IMR-90 (cell line): ENCODE results near the gene R3HDM4. TPM values are rescaled to one million over a fixed set of nuclear protein-coding genes. Genes with fewer than 3 reads are reported as not detected.

Source experiments
- ATAC-seq: fragments of 200-7000 bp; cut with Tn5 transposase; 2 replicates; pipeline ENCODE4 v1.9.1; 2020; ENCODE audit warnings: low read depth, mild to moderate bottlenecking, moderate library complexity
- BruUV-seq: library from RNA; stranded (reverse); fragments of 400-500 nt; replicated peaks from 2 replicates; lab custom pipeline; 2021; lab: Mats Ljungman, UMichigan
- CTCF ChIA-PET: fragments of 300-600 bp; formaldehyde crosslinking; extraction: SDS; loops from one replicate; lab custom pipeline; 2021; ENCODE audit warnings: antibody characterized with exemption; lab: Yijun Ruan, JAX
- POLR2A ChIA-PET: fragments of 300-600 bp; sonication (Branson Sonifier 250); formaldehyde crosslinking; loops from one replicate; lab custom pipeline; 2022; ENCODE audit warnings: antibody characterized with exemption; ENCODE audit not compliant: unreplicated experiment; lab: Charles Lee
- DNase-seq: peaks from one replicate; pipeline ENCODE4 v3.0.0; 2013
- H2AFZ ChIP-seq: replicated peaks from 2 replicates; pipeline ENCODE3; 2013; ENCODE audit warnings: low read length, mild to moderate bottlenecking; ENCODE audit not compliant: poor library complexity
- H2AK5ac ChIP-seq: 2 replicates; pipeline ENCODE4 v1.6.1; 2013; ENCODE audit warnings: low read depth, low read length, inconsistent platforms
- H2AK9ac ChIP-seq: replicated peaks from 2 replicates; pipeline ENCODE3; 2013; ENCODE audit warnings: mild to moderate bottlenecking, low read depth, low read length, moderate library complexity; ENCODE audit not compliant: poor library complexity
- H2BK120ac ChIP-seq: 2 replicates; pipeline ENCODE4 v1.6.1; 2013; ENCODE audit warnings: low read depth, low read length, inconsistent platforms
- H2BK15ac ChIP-seq: 3 replicates; pipeline ENCODE4 v1.6.1; 2013; ENCODE audit warnings: low read depth, low read length, inconsistent platforms
- H2BK20ac ChIP-seq: 2 replicates; pipeline ENCODE4 v1.6.1; 2013; ENCODE audit warnings: low read depth, mild to moderate bottlenecking, inconsistent platforms, low read length, moderate library complexity
- H2BK5ac ChIP-seq: 2 replicates; pipeline ENCODE4 v1.6.1; 2013; ENCODE audit warnings: mild to moderate bottlenecking, low read depth, low read length, inconsistent platforms; ENCODE audit not compliant: poor library complexity, severe bottlenecking
- H3K14ac ChIP-seq: replicated peaks from 2 replicates; pipeline ENCODE4 v1.6.1; 2013; ENCODE audit warnings: low read depth, low read length, inconsistent platforms
- H3K18ac ChIP-seq: 2 replicates; pipeline ENCODE4 v1.6.1; 2013; ENCODE audit warnings: low read depth, low read length, control low read depth
- H3K23ac ChIP-seq: 2 replicates; pipeline ENCODE4 v1.6.1; 2013; ENCODE audit warnings: low read depth, low read length, inconsistent platforms
- H3K27ac ChIP-seq: 2 replicates; pipeline ENCODE4 v1.5.1; 2013; ENCODE audit warnings: mild to moderate bottlenecking, control low read depth, low read length; ENCODE audit not compliant: insufficient read depth
- H3K27me3 ChIP-seq: 2 replicates; pipeline ENCODE4 v1.6.1; 2013; ENCODE audit warnings: low read length; ENCODE audit not compliant: control insufficient read depth, insufficient read depth
- H3K36me3 ChIP-seq: 2 replicates; pipeline ENCODE4 v1.6.1; 2013; ENCODE audit warnings: low read length, mixed read lengths; ENCODE audit not compliant: control insufficient read depth, insufficient read depth
- H3K4ac ChIP-seq: 2 replicates; pipeline ENCODE4 v1.6.1; 2013; ENCODE audit warnings: low read depth, low read length, inconsistent platforms
- H3K4me1 ChIP-seq: 2 replicates; pipeline ENCODE4 v1.6.1; 2013; ENCODE audit warnings: low read length, mixed read lengths; ENCODE audit not compliant: control insufficient read depth, insufficient read depth
- H3K4me2 ChIP-seq: 2 replicates; pipeline ENCODE4 v1.6.1; 2013; ENCODE audit warnings: low read depth, mild to moderate bottlenecking, control low read depth, low read length, moderate library complexity
- H3K4me3 ChIP-seq: 2 replicates; pipeline ENCODE4 v1.5.1; 2013; ENCODE audit warnings: low read depth, mild to moderate bottlenecking, control low read depth, low read length, moderate library complexity; ENCODE audit not compliant: insufficient read depth
- H3K56ac ChIP-seq: 2 replicates; pipeline ENCODE4 v1.6.1; 2013; ENCODE audit warnings: low read length, inconsistent platforms; ENCODE audit not compliant: insufficient read depth; ENCODE audit errors: extremely low read depth
- H3K79me1 ChIP-seq, 2 experiments: 2 replicates each; pipeline ENCODE4 v1.6.1; 2013; ENCODE audit warnings: low read length in 2 of 2, inconsistent platforms in 1 of 2, low read depth in 1 of 2
- H3K9ac ChIP-seq: 2 replicates; pipeline ENCODE4 v1.6.1; 2013; ENCODE audit warnings: low read depth, low read length, control low read depth
- H3K9me1 ChIP-seq: 2 replicates; pipeline ENCODE4 v1.6.1; 2013; ENCODE audit warnings: low read length, inconsistent platforms; ENCODE audit not compliant: insufficient read depth
- H3K9me3 ChIP-seq: 2 replicates; pipeline ENCODE4 v1.6.1; 2013; ENCODE audit warnings: low read length; ENCODE audit not compliant: control insufficient read depth, insufficient read depth
- H4K20me1 ChIP-seq: 2 replicates; pipeline ENCODE4 v1.6.1; 2013; ENCODE audit warnings: low read length, inconsistent platforms; ENCODE audit not compliant: insufficient read depth
- H4K5ac ChIP-seq: 2 replicates; pipeline ENCODE4 v1.6.1; 2013; ENCODE audit warnings: mild to moderate bottlenecking, low read depth, low read length, control low read depth
- H4K8ac ChIP-seq, 2 experiments: 2 replicates each; pipeline ENCODE4 v1.6.1; 2013; ENCODE audit warnings: low read depth in 2 of 2, low read length in 2 of 2, control low read depth in 1 of 2, inconsistent platforms in 1 of 2
- H4K91ac ChIP-seq: 2 replicates; pipeline ENCODE4 v1.6.1; 2013; ENCODE audit warnings: low read depth, low read length, inconsistent platforms; ENCODE audit not compliant: insufficient read depth
- BHLHE40 ChIP-seq: fragments of 150-350 bp; IDR thresholded peaks from 2 replicates; pipeline ENCODE4 v1.6.1; 2016; ENCODE audit warnings: mild to moderate bottlenecking, low read depth, low read length
- CEBPB ChIP-seq: IDR thresholded peaks from 2 replicates; pipeline ENCODE4 v1.6.1; 2012; ENCODE audit warnings: low read depth, low read length, improper control_type of control experiment
- FOS ChIP-seq: fragments of 150-350 bp; IDR thresholded peaks from 2 replicates; pipeline ENCODE4 v1.6.1; 2016; ENCODE audit warnings: low read depth, low read length
- MAFK ChIP-seq: IDR thresholded peaks from 2 replicates; pipeline ENCODE4 v1.6.1; 2012; ENCODE audit warnings: low read depth, low read length, improper control_type of control experiment
- MAZ ChIP-seq: IDR thresholded peaks from 2 replicates; pipeline ENCODE4 v1.6.1; 2012; ENCODE audit warnings: low read depth, mild to moderate bottlenecking, low read length, improper control_type of control experiment, moderate library complexity, borderline replicate concordance
- NFE2L2 ChIP-seq: fragments of 150-350 bp; IDR thresholded peaks from 2 replicates; pipeline ENCODE4 v1.6.1; 2016; ENCODE audit warnings: low read depth, mild to moderate bottlenecking, low read length
- POLR2A ChIP-seq: IDR thresholded peaks from 2 replicates; pipeline ENCODE4 v1.6.1; 2012; ENCODE audit warnings: mild to moderate bottlenecking, low read depth, low read length
- RAD21 ChIP-seq: IDR thresholded peaks from 2 replicates; pipeline ENCODE4 v1.6.1; 2012; ENCODE audit warnings: low read length, improper control_type of control experiment
- RCOR1 ChIP-seq: IDR thresholded peaks from 2 replicates; pipeline ENCODE4 v1.6.1; 2012; ENCODE audit warnings: mild to moderate bottlenecking, low read length, improper control_type of control experiment; ENCODE audit not compliant: insufficient replicate concordance
- RFX5 ChIP-seq: IDR thresholded peaks from 2 replicates; pipeline ENCODE4 v1.8.0; 2012; ENCODE audit warnings: low read depth, mild to moderate bottlenecking, low read length, moderate library complexity
- SMC3 ChIP-seq: fragments of 150-350 bp; IDR thresholded peaks from 2 replicates; pipeline ENCODE4 v1.6.1; 2016; ENCODE audit warnings: low read depth, mild to moderate bottlenecking, antibody characterized with exemption, low read length, moderate library complexity
- WGBS, 2 experiments: methylation state at CpG; one replicate each; pipeline versions ENCODE4 v1.1.5 to v1.1.7; 2013; ENCODE audit warnings: missing lambda C conversion rate in 2 of 2; ENCODE audit not compliant: insufficient read length in 1 of 2; ENCODE audit errors: extremely low coverage in 2 of 2; 5-methylcytosine and 5-hydroxymethylcytosine counted together
- dilution Hi-C: fragments of 300-500 bp; cut with HindIII; formaldehyde crosslinking; loops from one replicate; pipeline ENCODE4 v1.14.3; 2018; ENCODE audit warnings: low sequenced_read_pairs; ENCODE audit not compliant: unreplicated experiment
- in situ Hi-C: fragments of 300-500 bp; cut with MboI; formaldehyde crosslinking; loops from 3 replicates; pipeline ENCODE4 v1.14.3; 2019; ENCODE audit warnings: low sequenced_read_pairs, inconsistent platforms, mixed read lengths
- intact Hi-C: fragments of 100-400 bp; cut with micrococcal nuclease; formaldehyde crosslinking; loops from 2 replicates; pipeline ENCODE4 v1.10.0; 2022
- polyA plus RNA-seq, 3 experiments: library from polyadenylated mRNA; depleted of rRNA; stranded (reverse); fragments of >200 nt; gene quantifications; 2 replicates each; pipeline ENCODE4 v1.2.3, GENCODE V29; 2012; ENCODE audit warnings: low replicate concordance in 1 of 3
- total RNA-seq: library from RNA; depleted of rRNA; stranded (reverse); fragments of >200 nt; gene quantifications from 2 replicates; pipeline ENCODE4 v1.2.3, GENCODE V29; 2012
- TF ChIP-seq, protein P1 (sequence below): fragments of 150-350 bp; IDR thresholded peaks from 2 replicates; pipeline ENCODE4 v1.6.1; 2016; ENCODE audit warnings: low read depth, mild to moderate bottlenecking, low read length, moderate library complexity, borderline replicate concordance
- TF ChIP-seq, protein P2 (sequence below): conservative IDR thresholded peaks from 2 replicates; pipeline ENCODE4 v1.5.1; 2012; ENCODE audit warnings: mild to moderate bottlenecking, low read depth, low read length, improper control_type of control experiment
- TF ChIP-seq, protein P3 (sequence below): fragments of 150-350 bp; IDR thresholded peaks from 2 replicates; pipeline ENCODE4 v1.6.1; 2017; ENCODE audit warnings: mild to moderate bottlenecking, antibody characterized with exemption, low read length, low read depth

R3HDM4 gene
- total and polyA plus RNA-seq, 2 of the 4 experiments (the other 2 are of a cell fraction) = 9.0 to 51.5 TPM

DNA sequence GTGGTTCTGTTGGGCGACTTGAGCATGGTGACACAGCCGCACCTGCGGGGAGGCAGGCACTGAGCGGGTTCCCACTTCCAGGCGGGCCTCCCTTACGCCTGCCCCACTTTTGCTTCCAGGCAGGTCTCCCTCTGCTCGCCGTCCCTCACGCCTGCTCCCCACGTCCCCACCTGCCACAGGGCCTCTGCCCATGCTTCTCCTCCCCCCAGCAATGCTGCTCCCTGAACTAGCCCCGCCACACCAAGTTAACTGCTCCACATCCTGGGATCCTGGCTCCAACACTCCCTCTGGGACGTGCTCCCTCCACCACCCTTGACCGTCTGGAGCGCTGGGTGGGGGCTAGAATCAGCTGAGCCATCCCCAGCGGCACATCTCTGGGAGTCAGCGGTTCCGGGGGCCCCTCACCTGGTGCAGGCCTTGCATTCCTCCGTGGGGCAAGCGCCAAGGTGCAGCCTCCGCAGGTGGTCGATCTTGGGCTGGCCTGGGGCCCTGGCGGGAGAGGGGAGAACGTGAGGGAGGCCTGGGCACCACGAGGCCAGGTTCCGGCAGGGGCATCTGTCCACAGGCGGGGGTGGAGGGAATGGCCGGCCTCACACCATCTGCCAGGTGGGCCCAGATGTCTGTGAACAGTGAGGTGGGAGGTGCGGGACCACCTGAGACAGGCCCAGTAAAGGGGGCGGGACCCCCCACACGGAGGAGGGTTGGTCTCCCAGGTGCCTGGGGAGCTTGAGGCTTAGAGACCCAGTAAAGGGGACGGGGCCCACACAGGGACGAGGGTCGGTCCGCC, 44.4 kb downstream of the R3HDM4 start:
- peak overlapping the region; percentile 11; the same call in 1 of the 2 replicates for H3K4me2 ChIP-seq
- peaks cover 7 to 22% of the 10 kb centered on the region in 2 experiments; a peak in 2 of 4 replicates for H3K79me1 ChIP-seq
- H3K27me3 ChIP-seq = no peaks in the 10 kb centered on the region
- H3K4ac ChIP-seq = peak overlapping the region; percentile 93
- H4K8ac ChIP-seq = peak overlapping the region; percentile 12 to 90; a peak in 3 of 4 replicates
- H2BK20ac ChIP-seq = peak overlapping the region; percentile 74
- peak overlapping the region; percentile 99 for H2AK9ac ChIP-seq
- peaks cover 16% of the 10 kb centered on the region for H4K20me1 ChIP-seq
- BruUV-seq = no TSS peak
- intact Hi-C loops (loop anchor here (5.0 to 10.0 kb wide), 3 partner anchors 44 to 204 kb away; partner anchors contain the start of genes R3HDM4, RNF126 and WDR18), dilution Hi-C loops (no loop called here), in situ Hi-C loops (no loop called here)
- no peak overlapping the region for H3K4me3 ChIP-seq
- ChIA-PET POLR2A (no interaction called here), CTCF (no interaction called here)
- H4K91ac ChIP-seq = peak overlapping the region; percentile 97
- peak overlapping the region; percentile 62 for H3K14ac ChIP-seq
- no peak overlapping the region for H3K23ac ChIP-seq
- H2BK15ac ChIP-seq = peak overlapping the region; percentile 54; the same call in 1 of the 3 replicates
- ATAC-seq = no peak
- no peak overlapping the region for H3K56ac ChIP-seq
- H2BK120ac ChIP-seq = peak overlapping the region; percentile 82
- peak overlapping the region; percentile 72 for H2AFZ ChIP-seq
- peak overlapping the region; percentile 88 for H2BK5ac ChIP-seq
- peaks cover 22% of the 10 kb centered on the region for H3K4me1 ChIP-seq
- peak overlapping the region; percentile 98 for H2AK5ac ChIP-seq
- no peak for DNase-seq
- WGBS, 2 experiments = 80% methylated on average over 15 of the region's 34 CpGs; no CpG with 5 or more reads in 1 of the 2 experiments
- H3K18ac ChIP-seq = peak overlapping the region; percentile 40; the same call in 1 of the 2 replicates
- peaks cover 18% of the 10 kb centered on the region for H3K36me3 ChIP-seq
- peak overlapping the region; percentile 43 for H4K5ac ChIP-seq
- no peak overlapping the region; the same call in 1 of the 2 replicates for H3K9ac ChIP-seq
- H3K27ac ChIP-seq = peak overlapping the region; percentile 73
- no peaks in the 10 kb centered on the region; the same call in 1 of the 2 replicates for H3K9me1 ChIP-seq
- no peaks in the 10 kb centered on the region for H3K9me3 ChIP-seq
- no peak for TF ChIP-seq MAZ
- TF ChIP-seq, protein P1, sequence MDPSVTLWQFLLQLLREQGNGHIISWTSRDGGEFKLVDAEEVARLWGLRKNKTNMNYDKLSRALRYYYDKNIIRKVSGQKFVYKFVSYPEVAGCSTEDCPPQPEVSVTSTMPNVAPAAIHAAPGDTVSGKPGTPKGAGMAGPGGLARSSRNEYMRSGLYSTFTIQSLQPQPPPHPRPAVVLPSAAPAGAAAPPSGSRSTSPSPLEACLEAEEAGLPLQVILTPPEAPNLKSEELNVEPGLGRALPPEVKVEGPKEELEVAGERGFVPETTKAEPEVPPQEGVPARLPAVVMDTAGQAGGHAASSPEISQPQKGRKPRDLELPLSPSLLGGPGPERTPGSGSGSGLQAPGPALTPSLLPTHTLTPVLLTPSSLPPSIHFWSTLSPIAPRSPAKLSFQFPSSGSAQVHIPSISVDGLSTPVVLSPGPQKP = no peak
- no peak for TF ChIP-seq RFX5
- no peak for TF ChIP-seq NFE2L2
- TF ChIP-seq BHLHE40 = no peak
- TF ChIP-seq FOS = no peak
- TF ChIP-seq, protein P2, sequence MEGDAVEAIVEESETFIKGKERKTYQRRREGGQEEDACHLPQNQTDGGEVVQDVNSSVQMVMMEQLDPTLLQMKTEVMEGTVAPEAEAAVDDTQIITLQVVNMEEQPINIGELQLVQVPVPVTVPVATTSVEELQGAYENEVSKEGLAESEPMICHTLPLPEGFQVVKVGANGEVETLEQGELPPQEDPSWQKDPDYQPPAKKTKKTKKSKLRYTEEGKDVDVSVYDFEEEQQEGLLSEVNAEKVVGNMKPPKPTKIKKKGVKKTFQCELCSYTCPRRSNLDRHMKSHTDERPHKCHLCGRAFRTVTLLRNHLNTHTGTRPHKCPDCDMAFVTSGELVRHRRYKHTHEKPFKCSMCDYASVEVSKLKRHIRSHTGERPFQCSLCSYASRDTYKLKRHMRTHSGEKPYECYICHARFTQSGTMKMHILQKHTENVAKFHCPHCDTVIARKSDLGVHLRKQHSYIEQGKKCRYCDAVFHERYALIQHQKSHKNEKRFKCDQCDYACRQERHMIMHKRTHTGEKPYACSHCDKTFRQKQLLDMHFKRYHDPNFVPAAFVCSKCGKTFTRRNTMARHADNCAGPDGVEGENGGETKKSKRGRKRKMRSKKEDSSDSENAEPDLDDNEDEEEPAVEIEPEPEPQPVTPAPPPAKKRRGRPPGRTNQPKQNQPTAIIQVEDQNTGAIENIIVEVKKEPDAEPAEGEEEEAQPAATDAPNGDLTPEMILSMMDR = no peak
- TF ChIP-seq RCOR1 = no peak
- TF ChIP-seq, protein P3, sequence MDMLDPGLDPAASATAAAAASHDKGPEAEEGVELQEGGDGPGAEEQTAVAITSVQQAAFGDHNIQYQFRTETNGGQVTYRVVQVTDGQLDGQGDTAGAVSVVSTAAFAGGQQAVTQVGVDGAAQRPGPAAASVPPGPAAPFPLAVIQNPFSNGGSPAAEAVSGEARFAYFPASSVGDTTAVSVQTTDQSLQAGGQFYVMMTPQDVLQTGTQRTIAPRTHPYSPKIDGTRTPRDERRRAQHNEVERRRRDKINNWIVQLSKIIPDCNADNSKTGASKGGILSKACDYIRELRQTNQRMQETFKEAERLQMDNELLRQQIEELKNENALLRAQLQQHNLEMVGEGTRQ = no peak
- no peak for TF ChIP-seq MAFK
- no peak for TF ChIP-seq POLR2A
- TF ChIP-seq SMC3 = no peak
- no peak for TF ChIP-seq RAD21
- TF ChIP-seq CEBPB = no peak
